Non-pigmented ciliary epithelial cell (primary cell): Measurements from ENCODE around the gene CDK7.

Experiments
- DNase-seq: peaks from one replicate; pipeline ENCODE4 v3.0.0-alpha.2; 2010; ENCODE audit warnings: low read depth

The CDK7 gene

GRCh38 chr5:69293882-69294281, 59.2 kb downstream of the CDK7 start:
- DNase-seq = no peak

- DNase-seq = no peak
Measured at GRCh38 chr5:69295088-69295754, 60.5 kb downstream of the CDK7 start.

GRCh38 chr5:69299625-69300024, 64.9 kb downstream of the CDK7 start:
- no peak for DNase-seq

GRCh38 chr5:69300537-69301203, 66.0 kb downstream of the CDK7 start:
- DNase-seq = no peak

- DNase-seq = no peak
Measured at GRCh38 chr5:69305512-69305911, 70.8 kb downstream of the CDK7 start.

GRCh38 chr5:69308046-69308553, 73.4 kb downstream of the CDK7 start:
- no peak for DNase-seq

GRCh38 chr5:69309380-69309779, 74.7 kb downstream of the CDK7 start:
- no peak for DNase-seq

- no peak for DNase-seq
Measured at GRCh38 chr5:69312459-69313160, 77.9 kb downstream of the CDK7 start.

GRCh38 chr5:69313428-69313827, 78.7 kb downstream of the CDK7 start:
- DNase-seq = no peak

- DNase-seq = no peak
Measured at GRCh38 chr5:69315972-69316371, 81.3 kb downstream of the CDK7 start.

GRCh38 chr5:69317391-69317790, 82.7 kb downstream of the CDK7 start:
- DNase-seq = no peak

GRCh38 chr5:69326365-69326764, 91.7 kb downstream of the CDK7 start:
- no peak for DNase-seq
